LNCaP clone FGC (cell line): ENCODE data around the gene MTX1.
"Not testable (repeated sequence)": the region's sequence is repeated elsewhere in the genome, so short reads cannot be mapped to it uniquely, and the experiment has no call there.

Experiments used
- DNase-seq: peaks from one replicate; pipeline ENCODE4 v3.0.0-alpha.2; 2011; ENCODE audit warnings: low read depth
- H3K4me3 ChIP-seq: 2 replicates; pipeline ENCODE4 v1.5.1; 2011; ENCODE audit warnings: mild to moderate bottlenecking, low read depth, low read length, control low read depth
- TF ChIP-seq, protein P1 (sequence below): IDR thresholded peaks from 2 replicates; pipeline ENCODE4 v1.5.1; 2012; ENCODE audit warnings: mild to moderate bottlenecking; ENCODE audit not compliant: control insufficient read depth, insufficient read depth; ENCODE audit errors: extremely low read depth

Gene MTX1

DNA sequence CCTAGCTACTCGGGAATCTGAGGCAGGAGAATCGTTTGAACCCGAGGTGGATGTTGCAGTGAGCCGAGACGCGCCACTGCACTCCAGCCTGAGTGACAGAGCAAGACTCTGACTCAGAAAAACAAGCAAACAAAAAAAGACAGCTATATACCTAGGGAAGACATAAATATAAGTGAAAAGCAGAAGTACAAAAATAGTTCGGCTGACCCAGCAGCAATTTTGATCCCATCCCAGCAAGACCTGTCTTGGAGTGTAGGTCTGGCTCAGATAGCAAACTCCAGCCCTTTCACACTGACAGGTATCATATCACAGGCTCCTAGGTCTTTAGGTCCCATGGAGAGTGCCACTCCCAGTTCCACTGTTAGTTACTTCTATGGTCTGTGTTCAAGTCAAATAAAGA lies 14.6 kb downstream of the MTX1 start:
- H3K4me3 ChIP-seq, result no peak overlapping the region
- TF ChIP-seq, protein P1, sequence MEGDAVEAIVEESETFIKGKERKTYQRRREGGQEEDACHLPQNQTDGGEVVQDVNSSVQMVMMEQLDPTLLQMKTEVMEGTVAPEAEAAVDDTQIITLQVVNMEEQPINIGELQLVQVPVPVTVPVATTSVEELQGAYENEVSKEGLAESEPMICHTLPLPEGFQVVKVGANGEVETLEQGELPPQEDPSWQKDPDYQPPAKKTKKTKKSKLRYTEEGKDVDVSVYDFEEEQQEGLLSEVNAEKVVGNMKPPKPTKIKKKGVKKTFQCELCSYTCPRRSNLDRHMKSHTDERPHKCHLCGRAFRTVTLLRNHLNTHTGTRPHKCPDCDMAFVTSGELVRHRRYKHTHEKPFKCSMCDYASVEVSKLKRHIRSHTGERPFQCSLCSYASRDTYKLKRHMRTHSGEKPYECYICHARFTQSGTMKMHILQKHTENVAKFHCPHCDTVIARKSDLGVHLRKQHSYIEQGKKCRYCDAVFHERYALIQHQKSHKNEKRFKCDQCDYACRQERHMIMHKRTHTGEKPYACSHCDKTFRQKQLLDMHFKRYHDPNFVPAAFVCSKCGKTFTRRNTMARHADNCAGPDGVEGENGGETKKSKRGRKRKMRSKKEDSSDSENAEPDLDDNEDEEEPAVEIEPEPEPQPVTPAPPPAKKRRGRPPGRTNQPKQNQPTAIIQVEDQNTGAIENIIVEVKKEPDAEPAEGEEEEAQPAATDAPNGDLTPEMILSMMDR, result no peak
- DNase-seq, result no peak

DNA sequence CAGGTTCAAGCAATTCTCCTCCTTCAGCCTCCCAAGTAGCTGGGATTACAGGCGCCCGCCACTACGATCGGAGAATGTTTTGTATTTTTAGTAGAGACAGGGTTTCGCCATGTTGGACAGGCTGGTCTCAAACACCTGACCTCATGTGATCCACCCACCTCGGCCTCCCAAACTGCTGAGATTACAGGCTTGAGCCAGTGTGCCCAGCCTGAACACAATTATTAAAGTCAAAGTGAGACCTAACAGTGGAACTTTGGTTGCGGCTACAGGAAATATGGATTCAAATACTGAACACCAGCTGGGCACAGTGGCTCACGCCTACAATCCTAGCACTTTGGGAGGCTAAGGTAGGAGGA lies 16.9 kb downstream of the MTX1 start:
- H3K4me3 ChIP-seq, result not testable (repeated sequence)

DNA sequence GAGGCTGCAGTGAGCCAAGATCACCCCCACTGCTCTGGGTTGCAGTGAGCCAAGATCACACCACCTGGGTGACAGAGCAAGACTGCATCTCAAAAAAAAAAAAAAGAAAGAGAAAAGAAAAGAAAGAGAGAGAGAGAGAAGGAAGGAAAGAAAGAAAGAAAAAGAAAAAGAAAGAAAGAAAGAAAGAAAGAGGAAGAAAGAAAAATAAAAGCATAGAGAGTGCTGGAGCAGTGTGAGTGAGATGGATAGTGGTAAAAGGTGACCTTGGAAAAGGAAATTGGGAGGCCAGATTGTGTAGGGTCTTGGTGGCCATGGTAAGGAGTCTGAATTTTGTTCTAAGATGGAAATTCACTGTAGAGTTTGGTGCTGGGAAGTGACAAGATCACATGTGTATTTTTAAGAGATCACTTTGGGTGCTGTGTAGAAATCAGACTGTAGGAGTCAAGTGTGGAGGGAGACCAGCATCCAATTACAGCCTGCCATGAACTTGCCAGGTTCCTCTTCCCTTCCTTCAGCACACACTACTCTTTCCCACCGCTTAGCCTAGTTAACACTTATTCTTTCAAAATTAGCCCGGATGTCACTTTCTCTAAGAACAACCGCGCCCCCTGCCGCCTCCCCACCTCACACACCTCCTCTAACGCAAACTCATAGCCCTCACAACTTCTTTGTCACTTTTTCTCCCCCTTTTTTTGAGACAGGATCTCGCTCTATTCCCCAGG lies 17.9 kb downstream of the MTX1 start:
- TF ChIP-seq, protein P1, result peak; percentile 56
- H3K4me3 ChIP-seq, result peak overlapping the region; percentile 89
- no peak for DNase-seq

More for the DNA sequence above, 16.9 kb downstream of the MTX1 start:
- not testable (repeated sequence) for DNase-seq

DNA sequence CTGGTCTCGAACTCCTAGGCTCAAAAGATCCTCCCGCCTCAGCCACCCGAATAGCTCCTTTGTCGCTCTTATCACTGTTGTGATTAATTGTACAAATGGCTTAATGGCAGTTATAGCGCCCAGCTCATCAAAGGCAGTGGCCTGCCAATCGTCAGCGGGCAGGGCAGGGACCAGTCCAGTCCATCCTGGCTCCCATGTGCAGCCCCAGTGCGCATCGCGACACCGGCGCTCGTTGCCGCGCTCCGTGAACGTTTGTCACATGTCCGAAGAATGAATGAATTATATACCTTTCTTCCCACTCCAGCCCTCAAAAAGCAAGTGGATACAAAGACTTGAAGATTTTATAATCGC lies 18.4 kb downstream of the MTX1 start:
- no peak for DNase-seq
- peak overlapping the region; percentile 89 for H3K4me3 ChIP-seq
- TF ChIP-seq, protein P1, result no peak

DNA sequence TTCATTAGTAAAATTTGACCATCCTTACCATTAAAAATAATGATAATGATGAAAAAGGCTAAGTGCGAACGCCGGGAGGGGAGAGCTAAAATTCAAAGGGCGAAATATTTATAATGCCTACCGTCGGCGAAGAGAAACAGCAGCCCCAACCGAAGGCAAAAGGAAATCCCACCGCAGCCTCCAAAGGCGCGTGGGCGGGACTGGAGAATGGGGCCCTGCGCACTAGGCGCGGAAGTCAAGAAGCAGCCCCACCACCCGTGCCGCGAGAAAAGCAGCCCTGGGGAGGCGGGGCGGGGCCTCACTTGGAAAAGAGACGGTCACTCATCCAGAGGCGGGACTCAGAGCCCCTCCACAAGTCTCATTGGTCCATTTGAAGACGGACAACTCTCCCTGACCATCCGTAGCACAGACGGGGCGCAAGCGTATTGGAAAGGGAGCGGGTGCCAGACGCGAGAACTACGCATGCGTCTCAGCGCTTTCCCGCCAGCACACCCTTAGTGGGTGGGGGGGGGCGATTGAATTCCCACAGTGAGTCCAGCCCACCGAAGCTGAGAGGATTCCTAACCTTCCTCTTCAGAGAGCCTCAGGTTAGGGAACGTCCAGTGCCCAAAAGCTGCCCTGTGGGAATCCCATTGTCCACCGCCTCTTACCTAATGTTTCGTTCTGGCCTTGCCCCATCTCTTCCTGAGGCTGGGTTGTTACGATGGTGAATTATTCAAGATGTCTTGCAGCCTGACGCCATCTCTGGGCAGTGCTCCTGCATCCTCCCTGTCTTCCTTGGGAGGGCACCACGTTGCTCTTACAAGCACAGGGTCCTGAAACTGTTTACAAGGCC lies 19.0 kb downstream of the MTX1 start:
- TF ChIP-seq, protein P1, result no peak
- peak overlapping the region; percentile 89 for H3K4me3 ChIP-seq
- peak; percentile 96 for DNase-seq

DNA sequence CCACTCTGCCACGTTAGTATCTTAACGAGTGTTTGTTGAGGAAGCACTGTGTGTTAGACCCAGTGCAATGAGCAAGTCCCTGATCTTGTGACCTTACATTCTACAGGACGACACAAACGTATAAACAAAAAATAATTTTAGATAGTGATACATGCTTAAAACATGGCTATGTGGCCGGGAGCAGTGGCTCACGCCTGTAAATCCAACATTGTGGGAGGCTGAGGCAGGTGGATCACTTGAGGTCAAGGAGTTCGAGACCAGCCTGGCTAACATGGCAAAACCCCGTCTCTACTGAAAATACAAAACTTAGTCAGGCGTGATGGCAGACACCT lies 19.6 kb downstream of the MTX1 start:
- DNase-seq, result no peak
- TF ChIP-seq, protein P1, result no peak
- peak overlapping the region; percentile 89 for H3K4me3 ChIP-seq

DNA sequence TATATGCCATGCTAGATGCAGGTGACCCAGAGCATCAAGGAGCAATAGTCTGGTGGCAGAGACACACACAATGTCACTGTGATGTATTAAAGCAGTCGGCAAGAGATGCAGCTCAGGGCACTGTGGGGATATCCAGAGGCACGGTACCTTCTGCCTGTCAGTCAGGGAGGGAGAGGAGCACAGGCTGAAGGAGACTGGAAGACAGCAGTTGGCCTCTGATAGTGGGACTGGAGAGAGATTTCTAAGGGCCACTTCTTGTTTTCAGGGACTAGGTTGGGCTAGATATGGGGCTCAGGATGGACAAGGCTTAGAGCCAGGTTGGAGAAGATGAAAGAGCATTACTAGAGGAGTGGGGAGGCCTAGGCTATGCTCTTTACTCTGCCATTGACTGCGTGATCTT lies 22.8 kb downstream of the MTX1 start:
- not testable (repeated sequence) for H3K4me3 ChIP-seq, DNase-seq

DNA sequence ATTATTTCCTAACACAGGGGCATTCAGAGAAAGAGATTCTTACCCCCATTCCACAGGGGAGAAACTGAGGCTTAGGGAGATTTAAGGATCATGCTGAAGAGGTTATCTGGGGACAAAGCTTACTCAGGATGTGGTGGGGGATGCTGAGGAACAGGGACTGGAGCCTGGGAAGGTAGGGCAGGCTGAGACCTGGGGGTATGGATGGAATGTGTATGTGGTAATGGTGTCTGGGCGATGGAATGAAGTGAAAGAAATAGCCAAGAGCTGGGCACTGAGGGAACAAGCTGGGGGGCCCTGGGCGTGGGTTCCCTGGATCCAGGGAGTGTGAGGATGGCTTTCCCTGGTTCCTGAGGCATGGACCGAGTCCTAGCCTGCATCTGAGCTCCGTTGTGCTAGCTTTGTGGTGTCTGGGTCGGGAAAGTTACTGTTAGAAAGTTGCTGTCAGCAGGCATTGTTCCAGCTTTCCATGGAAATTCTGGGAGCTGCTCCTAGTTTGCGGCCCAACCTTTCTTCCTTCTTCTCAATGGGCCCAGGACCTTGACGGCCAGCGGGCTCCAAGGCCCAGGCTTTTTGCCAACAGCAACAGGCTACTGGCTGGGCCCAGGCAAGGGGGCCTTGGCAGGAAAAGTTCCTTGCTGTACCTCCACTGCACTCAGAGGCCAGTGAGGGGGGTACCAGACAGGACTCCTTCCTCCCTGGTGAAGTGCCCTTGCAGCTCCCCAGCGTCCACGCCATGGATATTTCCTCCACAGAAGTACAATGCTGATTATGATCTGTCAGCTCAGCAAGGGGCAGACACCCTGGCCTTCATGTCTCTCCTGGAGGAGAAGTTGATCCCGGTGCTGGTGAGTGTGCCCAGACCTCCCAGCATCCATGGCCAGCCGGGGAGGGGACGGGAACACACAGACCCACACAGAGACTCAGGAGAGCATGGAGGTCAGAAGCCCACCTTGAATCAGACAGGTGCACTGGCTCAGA lies 23.8 kb downstream of the MTX1 start:
- H3K4me3 ChIP-seq, DNase-seq: not testable (repeated sequence)

DNA sequence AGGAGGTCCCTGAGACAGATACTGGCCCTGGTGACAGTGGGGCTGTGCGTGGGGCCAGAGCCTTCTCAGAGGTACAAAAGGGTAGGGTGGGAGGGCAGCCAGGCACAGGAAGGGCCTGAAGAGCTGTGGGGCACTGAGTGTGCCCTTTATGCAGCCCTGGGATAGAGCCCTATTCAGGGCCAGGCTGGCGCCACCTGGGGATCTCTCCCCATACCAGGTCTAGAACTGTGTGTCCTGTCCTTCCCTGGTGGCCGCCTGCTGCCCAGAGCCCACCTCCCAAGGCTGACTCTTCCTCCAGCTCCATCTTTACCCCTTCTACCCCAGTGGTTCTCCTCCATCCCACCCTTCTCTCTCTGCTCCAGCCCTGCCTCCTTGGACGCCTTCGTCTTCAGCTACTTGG lies 25.0 kb downstream of the MTX1 start:
- not testable (repeated sequence) for H3K4me3 ChIP-seq, DNase-seq

DNA sequence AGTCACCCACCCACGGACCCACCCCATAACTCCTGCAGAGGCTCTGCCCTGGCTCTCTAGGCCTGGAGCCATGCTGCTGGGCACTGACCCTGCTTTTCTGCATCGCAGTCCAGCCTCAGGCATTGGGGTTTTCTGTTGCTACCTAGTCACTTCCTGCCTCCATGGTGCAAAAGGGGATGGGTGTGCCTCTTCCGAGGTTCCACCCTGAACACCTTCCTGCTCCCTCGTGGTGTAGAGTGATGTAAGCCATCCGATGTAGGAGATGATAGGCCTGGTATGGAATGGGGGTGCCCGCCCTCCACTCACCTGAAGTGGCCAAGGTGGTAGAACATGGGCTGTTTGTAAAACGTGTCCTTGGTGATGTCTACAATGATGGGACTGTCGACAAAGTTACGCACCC lies 26.9 kb downstream of the MTX1 start:
- DNase-seq, H3K4me3 ChIP-seq: not testable (repeated sequence)
